ENCODE results near the gene RTN3.
"Not testable (repeated sequence)": the region's sequence is repeated elsewhere in the genome, so short reads cannot be mapped to it uniquely, and the experiment has no call there.

Gene RTN3

DNA sequence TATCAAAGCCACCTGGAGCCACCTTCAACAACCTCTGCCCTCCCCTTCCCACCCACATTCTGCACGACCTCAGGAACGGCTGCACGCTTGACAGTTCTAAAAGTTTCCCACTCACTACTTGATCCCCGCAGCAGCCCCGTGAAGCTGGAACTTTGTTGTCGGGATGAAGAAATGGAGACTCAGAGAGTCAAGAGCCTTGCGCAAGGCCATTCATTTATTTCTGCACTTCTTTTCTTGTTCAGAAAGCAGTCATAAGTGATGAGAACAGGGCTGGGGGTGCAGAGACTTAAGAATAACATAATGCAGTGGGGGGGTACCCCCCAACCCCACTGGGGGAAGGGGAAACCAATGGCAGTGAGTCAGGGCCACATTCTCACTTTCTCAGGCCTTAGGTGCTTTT lies 89.5 kb downstream of the RTN3 start:
- DNase-seq: no peak

DNA sequence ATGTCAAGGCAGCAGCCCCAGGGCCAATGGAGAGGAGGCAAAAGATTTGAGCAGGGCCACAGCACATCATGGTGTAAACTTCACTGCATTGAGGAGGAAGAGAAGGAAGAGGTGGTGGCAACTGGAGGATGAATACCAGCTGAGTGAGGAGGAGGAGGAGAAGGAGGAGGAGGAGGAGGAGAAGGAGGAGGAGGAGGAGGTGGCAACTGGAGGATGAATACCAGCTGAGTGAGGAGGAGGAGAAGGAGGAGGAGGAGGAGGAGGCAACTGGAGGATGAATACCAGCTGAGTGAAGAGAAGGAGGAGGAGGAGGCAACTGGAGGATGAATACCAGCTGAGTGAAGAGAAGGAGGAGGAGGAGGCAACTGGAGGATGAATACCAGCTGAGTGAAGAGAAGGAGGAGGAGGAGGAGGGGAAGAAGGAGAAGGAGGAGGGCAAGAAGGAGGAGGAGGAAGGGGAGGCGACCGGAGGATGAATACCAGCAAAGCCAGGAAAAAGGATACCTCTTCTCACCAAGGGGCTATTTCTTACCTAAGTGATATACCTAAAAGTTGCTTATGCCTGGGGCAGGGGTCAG lies 90.5 kb downstream of the RTN3 start:
- not testable (repeated sequence) for DNase-seq

GRCh38 chr11:63775191-63775590 lies 93.9 kb downstream of the RTN3 start:
- no peak for DNase-seq

- DNase-seq: no peak
Measured at GRCh38 chr11:63779039-63779438, 97.7 kb downstream of the RTN3 start.

- no peak for DNase-seq
Measured at GRCh38 chr11:63782749-63783148, 101.4 kb downstream of the RTN3 start.

DNA sequence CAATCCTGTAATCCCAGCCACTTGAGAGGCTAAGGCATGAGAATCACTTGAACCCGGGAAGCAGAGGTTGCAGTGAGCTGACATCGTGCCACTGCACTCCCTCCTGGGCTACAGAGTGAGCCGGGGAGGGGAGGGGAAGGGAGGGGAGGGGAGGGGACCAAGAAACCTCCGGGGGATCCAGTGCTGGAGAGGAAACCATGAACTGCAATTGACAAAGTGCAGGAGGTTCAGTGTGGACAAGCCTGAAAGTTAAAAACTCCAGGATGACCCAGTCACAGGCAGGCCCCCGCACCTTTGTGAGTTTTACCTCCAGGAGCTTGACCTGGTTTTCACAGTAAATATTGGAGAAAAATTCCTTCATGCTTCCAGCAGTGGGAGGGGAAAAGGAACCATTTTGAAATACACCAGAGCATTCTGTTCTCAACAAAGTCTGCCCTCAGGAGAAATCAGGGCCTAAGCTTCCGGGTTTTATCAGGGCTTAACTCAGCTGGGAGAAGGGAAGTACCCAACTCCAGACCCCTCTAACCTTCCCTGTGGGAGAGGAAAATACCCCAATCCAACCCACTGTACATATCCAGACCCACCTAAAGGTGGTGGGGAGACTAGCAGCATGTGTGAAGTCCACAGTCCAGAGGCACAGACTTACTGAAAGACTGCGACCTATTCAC lies 102.8 kb downstream of the RTN3 start:
- no peak for DNase-seq

DNA sequence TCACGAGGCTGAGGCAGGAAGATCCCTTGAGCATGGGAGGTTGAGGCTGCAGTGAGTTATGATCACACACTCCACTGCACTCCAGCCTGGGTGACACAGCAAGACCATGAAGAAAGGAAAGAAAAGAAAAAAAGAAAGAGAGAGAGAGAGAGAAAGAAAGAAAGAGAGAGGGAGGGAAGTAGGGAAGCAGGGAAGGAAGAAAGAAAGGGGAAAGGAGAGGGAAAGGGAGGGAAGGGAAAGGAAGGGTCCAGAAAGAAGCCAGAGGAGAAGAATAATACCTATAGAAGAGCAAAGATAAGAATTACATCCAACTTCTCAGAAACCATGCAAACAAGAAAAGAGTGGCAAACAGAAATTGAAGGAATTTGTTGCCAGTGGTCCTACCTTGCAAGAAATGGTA lies 104.5 kb downstream of the RTN3 start:
- no peak for DNase-seq

DNA sequence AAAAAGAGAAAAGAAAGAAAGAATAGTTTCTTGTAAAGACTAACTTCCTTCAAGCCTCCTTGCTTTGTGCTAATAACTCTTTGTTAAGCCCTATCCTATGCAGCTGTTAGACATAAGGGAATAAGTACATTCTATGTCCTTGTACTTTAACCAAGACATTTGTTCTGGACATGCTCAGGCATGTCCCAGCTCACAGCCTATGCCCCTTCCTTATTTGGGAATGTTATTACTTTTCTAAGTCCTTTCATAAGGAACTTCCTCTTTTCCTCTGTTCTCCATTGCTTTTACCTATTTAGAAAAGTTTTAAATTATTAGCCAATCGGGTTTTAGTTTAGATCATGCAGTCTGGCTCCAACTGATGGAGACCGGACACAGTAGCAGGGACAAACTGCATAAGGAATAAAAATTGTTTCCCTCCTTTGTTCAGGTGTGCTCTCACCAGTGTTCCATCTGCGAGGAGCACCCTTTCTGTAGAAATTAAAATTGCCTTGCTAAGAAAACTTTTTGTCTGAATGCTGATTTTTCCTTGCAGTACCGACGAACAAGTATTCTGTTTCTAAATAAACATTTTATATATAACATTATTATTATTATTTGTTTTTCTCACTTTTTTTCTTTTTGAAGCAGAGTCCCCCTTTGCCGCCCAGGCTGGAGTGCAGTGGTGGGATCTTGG lies 110.3 kb downstream of the RTN3 start:
- no peak for DNase-seq

GRCh38 chr11:63793161-63793560 lies 111.9 kb downstream of the RTN3 start:
- DNase-seq: no peak

DNA sequence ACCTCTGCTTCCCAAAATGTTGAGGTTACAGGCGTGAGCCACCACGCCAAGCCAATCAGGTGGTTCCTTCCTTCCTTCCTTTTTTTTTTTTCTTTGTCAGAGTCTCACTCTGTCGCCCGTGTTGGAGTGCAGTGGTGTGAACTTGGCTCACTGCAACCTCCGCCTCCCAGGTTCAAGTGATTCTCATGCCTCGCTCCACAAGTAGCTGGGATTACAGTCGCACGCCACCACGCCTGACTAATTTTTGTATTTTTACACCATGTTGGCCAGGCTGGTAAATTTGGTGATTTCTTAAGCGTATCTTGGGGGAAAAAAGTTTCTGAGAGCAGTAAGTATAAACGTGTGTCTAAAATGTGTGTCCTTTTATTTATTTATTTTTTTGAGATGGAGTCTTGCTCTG lies 113.8 kb downstream of the RTN3 start:
- no peak for DNase-seq

GRCh38 chr11:63800921-63801320 lies 119.6 kb downstream of the RTN3 start:
- no peak for DNase-seq

- DNase-seq: no peak
Measured at GRCh38 chr11:63802637-63803414, 121.5 kb downstream of the RTN3 start.

- no peak for DNase-seq
Measured at GRCh38 chr11:63804259-63804658, 123.0 kb downstream of the RTN3 start.

DNA sequence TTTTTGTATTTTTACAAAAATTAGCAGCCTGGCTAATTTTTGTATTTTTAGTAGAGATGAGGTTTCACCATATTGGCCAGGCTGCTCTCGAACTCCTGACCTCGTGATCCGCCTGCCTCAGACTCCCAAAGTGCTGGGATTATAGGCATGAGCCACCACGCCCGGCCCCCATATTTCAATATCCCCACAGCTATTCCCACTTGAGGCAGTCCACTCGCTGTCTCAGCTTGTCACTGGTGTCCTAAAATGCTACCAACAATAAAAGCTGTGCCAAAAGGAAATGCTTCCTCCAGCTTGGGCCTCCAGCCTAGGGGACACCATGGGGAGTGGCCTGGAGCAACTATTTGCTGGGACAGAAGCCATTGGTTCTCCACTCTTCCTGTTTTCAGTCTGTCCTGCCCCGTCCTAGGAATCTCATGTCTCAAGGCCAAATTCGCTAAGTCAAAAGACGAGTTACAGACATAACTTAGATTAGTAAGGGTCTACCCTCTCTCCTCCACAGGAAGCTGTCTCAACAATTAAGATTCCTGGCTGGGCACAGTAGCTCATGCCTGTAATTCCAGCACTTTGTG lies 124.6 kb downstream of the RTN3 start:
- no peak for DNase-seq

All from NK-92 treated with Interleukin-12 subunit alpha and Interleukin-12 subunit beta, amount 100 ng/mL, for 24 hours (cell line).